Measurements from ENCODE around the gene TRAK2.
"Not testable (repeated sequence)": the region's sequence is repeated elsewhere in the genome, so short reads cannot be mapped to it uniquely, and the experiment has no call there.

The TRAK2 gene

GRCh38 chr2:201414099-201415023, 36.9 kb downstream of the TRAK2 start:
- DNase-seq (ENCODE audit: low read depth), result peak; percentile 86

- DNase-seq (ENCODE audit: low read depth), result no peak
These were observed 37.7 kb downstream of the TRAK2 start for GRCh38 chr2:201413552-201413951.

- no peak for DNase-seq (ENCODE audit: low read depth)
These were observed 38.1 kb downstream of the TRAK2 start for GRCh38 chr2:201413143-201413542.

GRCh38 chr2:201411421-201411820, 39.8 kb downstream of the TRAK2 start:
- peak; percentile 57 for DNase-seq (ENCODE audit: low read depth)

- no peak for DNase-seq (ENCODE audit: low read depth)
These were observed 42.3 kb downstream of the TRAK2 start for GRCh38 chr2:201408931-201409330.

GRCh38 chr2:201407265-201407664, 44.0 kb downstream of the TRAK2 start:
- no peak for DNase-seq (ENCODE audit: low read depth)

- peak; percentile 88 for DNase-seq (ENCODE audit: low read depth)
These were observed 45.1 kb downstream of the TRAK2 start for GRCh38 chr2:201406077-201406662.

- DNase-seq (ENCODE audit: low read depth), result no peak
These were observed 46.5 kb downstream of the TRAK2 start for GRCh38 chr2:201404699-201405280.

GRCh38 chr2:201403880-201404279, 47.4 kb downstream of the TRAK2 start:
- peak; percentile 74 for DNase-seq (ENCODE audit: low read depth)

- peak; percentile 84 for DNase-seq (ENCODE audit: low read depth)
These were observed 48.4 kb downstream of the TRAK2 start for GRCh38 chr2:201402651-201403562.

- DNase-seq (ENCODE audit: low read depth), result no peak
These were observed 49.4 kb downstream of the TRAK2 start for GRCh38 chr2:201401815-201402214.

GRCh38 chr2:201396595-201396994, 54.7 kb downstream of the TRAK2 start:
- DNase-seq (ENCODE audit: low read depth), result no peak

- no peak for DNase-seq (ENCODE audit: low read depth)
These were observed 68.1 kb downstream of the TRAK2 start for GRCh38 chr2:201383136-201383535.

- DNase-seq (ENCODE audit: low read depth), result peak; percentile 21
These were observed 72.5 kb downstream of the TRAK2 start for GRCh38 chr2:201378496-201379397.

GRCh38 chr2:201377218-201377617, 74.0 kb downstream of the TRAK2 start:
- DNase-seq (ENCODE audit: low read depth), result no peak

GRCh38 chr2:201369775-201370174, 81.5 kb downstream of the TRAK2 start:
- DNase-seq (ENCODE audit: low read depth), result no peak

GRCh38 chr2:201369318-201369717, 81.9 kb downstream of the TRAK2 start:
- not testable (repeated sequence) for DNase-seq (ENCODE audit: low read depth)

- DNase-seq (ENCODE audit: low read depth), result peak; percentile 17
These were observed 85.1 kb downstream of the TRAK2 start for GRCh38 chr2:201366146-201366545.

- DNase-seq (ENCODE audit: low read depth), result peak; percentile 70
These were observed 87.2 kb downstream of the TRAK2 start for GRCh38 chr2:201363857-201364560.

GRCh38 chr2:201362396-201362795, 88.9 kb downstream of the TRAK2 start:
- DNase-seq (ENCODE audit: low read depth), result peak; percentile 44
